ENCODE data around the gene SAFB. TPM values are rescaled to one million over a fixed set of nuclear protein-coding genes. Genes with fewer than 3 reads are reported as not detected.
"Not testable (repeated sequence)": the region's sequence is repeated elsewhere in the genome, so short reads cannot be mapped to it uniquely, and the experiment has no call there.

Gene SAFB
- total RNA-seq, 4 donors from 2014 or later = 29.8 to 60.0 (median 56.1) TPM

GRCh38 chr19:5686326-5686646 is 63.4 kb downstream of the SAFB start:
- no peak for TF ChIP-seq CTCF (IDR thresholded peaks at IDR 0.05 in 4 of 5, conservative IDR thresholded peaks at IDR 0.05 in 1 of 5)
- TF ChIP-seq POLR2A (IDR thresholded peaks at IDR 0.05) = no peak
- in situ Hi-C loops (cut with MboI; ENCODE audit: low sequenced_read_pairs in 4 of 4) (loop anchor here in 1 of 4 donors (10.0 kb wide), 1 partner anchor 61 kb away; the partner anchor contains the start of genes SAFB and SAFB2), intact Hi-C loops (cut with DNase I; ENCODE audit: low total_unique reads) (loop anchor here (5.0 kb wide), 1 partner anchor 1924 kb away; the partner anchor contains the start of genes APBA3 and MRPL54)
- ATAC-seq (no peak), DNase-seq (no peak)
- Histone ChIP-seq H3K4me1 (peaks cover 14 to 18% of the 10 kb centered on the region in 2 donors), H3K27ac (peak overlapping the region; percentile 82 to 93 (median 88)), H3K27me3 (no peaks in the 10 kb centered on the region), H3K36me3 (no peaks in the 10 kb centered on the region), H3K9me3 (no peaks in the 10 kb centered on the region), H3K4me3 (peak overlapping the region; percentile 56 to 82 (median 72))

GRCh38 chr19:5686647-5687359 is 63.9 kb downstream of the SAFB start:
- H3K27ac ChIP-seq = peak overlapping the region; percentile 82 to 93 (median 88)
- peak in 1 of 2 donors; percentile 44 for TF ChIP-seq POLR2A (IDR thresholded peaks at IDR 0.05)
- TF ChIP-seq CTCF (IDR thresholded peaks at IDR 0.05 in 4 of 5, conservative IDR thresholded peaks at IDR 0.05 in 1 of 5) = peak; percentile 68 to 91 (median 84)
- in situ Hi-C loops (cut with MboI; ENCODE audit: low sequenced_read_pairs in 4 of 4) = loop anchor here in 1 of 4 donors (10.0 kb wide), 1 partner anchor 62 kb away; the partner anchor contains the start of genes SAFB and SAFB2
- H3K9me3 ChIP-seq = no peaks in the 10 kb centered on the region
- ATAC-seq (peak; percentile 69 to 74), DNase-seq (peak; percentile 94)
- H3K4me1 ChIP-seq = peaks cover 16 to 21% of the 10 kb centered on the region in 2 donors
- H3K4me3 ChIP-seq = peak overlapping the region; percentile 56 to 82 (median 72)
- intact Hi-C loops (cut with DNase I; ENCODE audit: low total_unique reads) = loop anchor here (5.0 kb wide), 1 partner anchor 1925 kb away; the partner anchor contains the start of genes APBA3 and MRPL54
- no peaks in the 10 kb centered on the region for H3K27me3 ChIP-seq
- peaks cover 0 to 2% of the 10 kb centered on the region in 2 donors for H3K36me3 ChIP-seq

- no peaks in the 10 kb centered on the region for H3K27me3 ChIP-seq
- DNase-seq = no peak
- intact Hi-C loops (cut with DNase I; ENCODE audit: low total_unique reads) (loop anchor here (5.0 kb wide), 1 partner anchor 1925 kb away; the partner anchor contains the start of genes APBA3 and MRPL54), in situ Hi-C loops (cut with MboI; ENCODE audit: low sequenced_read_pairs in 4 of 4) (loop anchor here in 1 of 4 donors (10.0 kb wide), 1 partner anchor 63 kb away; the partner anchor contains the start of genes SAFB and SAFB2)
- TF ChIP-seq CTCF (IDR thresholded peaks at IDR 0.05 in 4 of 5, conservative IDR thresholded peaks at IDR 0.05 in 1 of 5) = peak in 3 of 5 experiments; percentile 9 to 16 (median 9)
- no peak for TF ChIP-seq POLR2A (IDR thresholded peaks at IDR 0.05)
- peaks cover 0 to 10% of the 10 kb centered on the region in 2 donors for H3K36me3 ChIP-seq
- peak overlapping the region; percentile 56 to 82 (median 72) for H3K4me3 ChIP-seq
- no peak for ATAC-seq
- no peaks in the 10 kb centered on the region for H3K9me3 ChIP-seq
- peaks cover 21 to 25% of the 10 kb centered on the region in 2 donors for H3K4me1 ChIP-seq
- H3K27ac ChIP-seq = peak overlapping the region; percentile 82 to 93 (median 88)
These were observed 64.7 kb downstream of the SAFB start for GRCh38 chr19:5687360-5688198.

DNA sequence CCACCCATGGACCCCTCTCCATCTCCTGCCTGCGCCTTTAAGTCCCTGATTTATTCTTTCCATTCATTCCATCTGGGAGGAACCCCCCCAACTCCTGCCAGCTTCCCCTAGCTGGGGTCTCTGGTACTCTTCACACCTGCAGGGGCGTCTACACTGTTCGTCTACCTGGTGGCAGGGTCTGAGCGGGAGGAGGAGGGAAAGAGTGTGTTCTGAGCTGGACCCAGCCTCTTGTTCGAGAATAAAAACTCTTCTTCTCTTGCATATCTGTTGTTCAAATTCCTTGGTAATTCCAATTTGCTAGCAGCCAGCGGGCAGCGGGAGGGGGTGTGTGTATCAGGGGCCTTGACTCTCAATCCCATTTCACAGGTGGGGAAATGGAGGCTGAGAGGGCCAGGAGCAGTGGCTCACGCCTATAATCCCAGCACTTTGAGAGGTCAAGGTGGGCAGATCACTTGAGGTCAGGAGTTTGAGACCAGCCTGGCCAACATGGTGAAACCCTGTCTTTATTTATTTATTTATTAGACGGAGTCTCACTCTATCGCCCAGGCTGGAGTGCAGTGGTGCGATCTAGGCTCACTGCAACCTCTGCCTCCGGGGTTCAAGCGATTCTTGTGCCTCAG is 65.5 kb downstream of the SAFB start:
- not testable (repeated sequence) for ATAC-seq, H3K27me3 ChIP-seq, H3K27ac ChIP-seq, DNase-seq, H3K9me3 ChIP-seq, H3K4me3 ChIP-seq
- Histone ChIP-seq H3K36me3 (peaks cover 0 to 17% of the 10 kb centered on the region in 2 donors), H3K4me1 (peaks cover 21 to 25% of the 10 kb centered on the region in 2 donors)
- in situ Hi-C loops (cut with MboI; ENCODE audit: low sequenced_read_pairs in 4 of 4) (loop anchor here in 1 of 4 donors (10.0 kb wide), 1 partner anchor 64 kb away; the partner anchor contains the start of genes SAFB and SAFB2), intact Hi-C loops (cut with DNase I; ENCODE audit: low total_unique reads) (loop anchor here (5.0 kb wide), 1 partner anchor 1926 kb away; the partner anchor contains the start of genes APBA3 and MRPL54)
